Skeletal muscle satellite cell (primary cell): ENCODE measurements around the gene CTSF.

ENCODE experiments used
- H3K27me3 ChIP-seq: 2 replicates; pipeline ENCODE4 v1.7.0; 2013; ENCODE audit warnings: low read length; ENCODE audit not compliant: control insufficient read depth, insufficient read depth
- H3K36me3 ChIP-seq: 2 replicates; pipeline ENCODE4 v1.7.0; 2013; ENCODE audit warnings: mild to moderate bottlenecking, control low read depth, low read length; ENCODE audit not compliant: insufficient read depth
- H3K4me1 ChIP-seq: 2 replicates; pipeline ENCODE4 v1.7.0; 2013; ENCODE audit warnings: low read length; ENCODE audit not compliant: control insufficient read depth, insufficient read depth
- H3K4me2 ChIP-seq: 2 replicates; pipeline ENCODE4 v1.7.0; 2013; ENCODE audit warnings: mild to moderate bottlenecking, low read length
- H3K4me3 ChIP-seq: 2 replicates; pipeline ENCODE4 v1.7.0; 2013; ENCODE audit warnings: low read length
- H3K9ac ChIP-seq: 2 replicates; pipeline ENCODE4 v1.7.0; 2013; ENCODE audit warnings: mild to moderate bottlenecking, low read depth, low read length, moderate library complexity
- H3K9me3 ChIP-seq: replicated peaks from 2 replicates; pipeline ENCODE4 v1.7.0; 2013; ENCODE audit warnings: mild to moderate bottlenecking, control low read depth, low read length

CTSF gene

GRCh38 chr11:66563832-66564231, 4.6 kb downstream of the CTSF start:
- peaks cover 17% of the 10 kb centered on the region for H3K27me3 ChIP-seq
- H3K36me3 ChIP-seq, result no peaks in the 10 kb centered on the region
- H3K4me3 ChIP-seq, result no peak overlapping the region
- H3K4me2 ChIP-seq, result no peak overlapping the region
- H3K4me1 ChIP-seq, result peaks cover 10% of the 10 kb centered on the region
- no peak overlapping the region for H3K9ac ChIP-seq
- no peaks in the 10 kb centered on the region for H3K9me3 ChIP-seq

- Histone ChIP-seq H3K27me3 (peaks cover 25% of the 10 kb centered on the region), H3K9ac (no peak overlapping the region), H3K36me3 (no peaks in the 10 kb centered on the region), H3K4me2 (no peak overlapping the region), H3K9me3 (no peaks in the 10 kb centered on the region), H3K4me3 (no peak overlapping the region), H3K4me1 (peaks cover 4% of the 10 kb centered on the region)
These were observed 5.4 kb downstream of the CTSF start for GRCh38 chr11:66562907-66563583.

- Histone ChIP-seq H3K4me1 (no peaks in the 10 kb centered on the region), H3K27me3 (peaks cover 26% of the 10 kb centered on the region), H3K4me2 (no peak overlapping the region), H3K36me3 (no peaks in the 10 kb centered on the region), H3K9me3 (no peaks in the 10 kb centered on the region), H3K9ac (no peak overlapping the region), H3K4me3 (no peak overlapping the region)
These were observed 6.1 kb downstream of the CTSF start for GRCh38 chr11:66562275-66562674.

- H3K36me3 ChIP-seq, result no peaks in the 10 kb centered on the region
- no peaks in the 10 kb centered on the region for H3K4me1 ChIP-seq
- H3K9ac ChIP-seq, result no peak overlapping the region
- no peaks in the 10 kb centered on the region for H3K9me3 ChIP-seq
- no peak overlapping the region for H3K4me2 ChIP-seq
- peaks cover 29% of the 10 kb centered on the region for H3K27me3 ChIP-seq
- no peak overlapping the region for H3K4me3 ChIP-seq
These were observed 6.5 kb downstream of the CTSF start for GRCh38 chr11:66561975-66562248.

- Histone ChIP-seq H3K9me3 (no peaks in the 10 kb centered on the region), H3K4me3 (no peak overlapping the region), H3K36me3 (no peaks in the 10 kb centered on the region), H3K4me1 (no peaks in the 10 kb centered on the region), H3K4me2 (no peak overlapping the region), H3K27me3 (peaks cover 30% of the 10 kb centered on the region), H3K9ac (no peak overlapping the region)
These were observed 7.0 kb downstream of the CTSF start for GRCh38 chr11:66561178-66561974.

- H3K27me3 ChIP-seq, result peaks cover 36% of the 10 kb centered on the region
- no peak overlapping the region for H3K9ac ChIP-seq
- no peak overlapping the region for H3K4me3 ChIP-seq
These were observed 8.3 kb downstream of the CTSF start for GRCh38 chr11:66559866-66560676.

GRCh38 chr11:66559142-66559865, 9.1 kb downstream of the CTSF start:
- Histone ChIP-seq H3K36me3 (no peaks in the 10 kb centered on the region), H3K4me3 (no peak overlapping the region), H3K27me3 (peaks cover 36% of the 10 kb centered on the region), H3K9me3 (no peaks in the 10 kb centered on the region), H3K4me1 (no peaks in the 10 kb centered on the region), H3K4me2 (no peak overlapping the region), H3K9ac (no peak overlapping the region)

More at GRCh38 chr11:66559866-66560676, 8.3 kb downstream of the CTSF start:
- H3K36me3 ChIP-seq, result no peaks in the 10 kb centered on the region
- H3K4me2 ChIP-seq, result no peak overlapping the region
- H3K4me1 ChIP-seq, result no peaks in the 10 kb centered on the region
- H3K9me3 ChIP-seq, result no peaks in the 10 kb centered on the region

- Histone ChIP-seq H3K9ac (no peak overlapping the region), H3K27me3 (peaks cover 36% of the 10 kb centered on the region), H3K36me3 (no peaks in the 10 kb centered on the region), H3K4me3 (no peak overlapping the region), H3K9me3 (no peaks in the 10 kb centered on the region), H3K4me2 (no peak overlapping the region), H3K4me1 (no peaks in the 10 kb centered on the region)
These were observed 10.6 kb downstream of the CTSF start for GRCh38 chr11:66557733-66558326.

GRCh38 chr11:66556086-66556485, 12.3 kb downstream of the CTSF start:
- Histone ChIP-seq H3K4me1 (no peaks in the 10 kb centered on the region), H3K4me3 (no peak overlapping the region), H3K9ac (no peak overlapping the region), H3K9me3 (no peaks in the 10 kb centered on the region), H3K4me2 (no peak overlapping the region), H3K27me3 (peaks cover 36% of the 10 kb centered on the region), H3K36me3 (no peaks in the 10 kb centered on the region)

GRCh38 chr11:66555416-66555815, 13.0 kb downstream of the CTSF start:
- Histone ChIP-seq H3K4me1 (no peaks in the 10 kb centered on the region), H3K27me3 (peaks cover 37% of the 10 kb centered on the region), H3K36me3 (no peaks in the 10 kb centered on the region), H3K4me3 (no peak overlapping the region), H3K4me2 (no peak overlapping the region), H3K9me3 (no peaks in the 10 kb centered on the region), H3K9ac (no peak overlapping the region)

- H3K9me3 ChIP-seq, result no peaks in the 10 kb centered on the region
- H3K9ac ChIP-seq, result no peak overlapping the region
- H3K36me3 ChIP-seq, result no peaks in the 10 kb centered on the region
- H3K27me3 ChIP-seq, result peaks cover 40% of the 10 kb centered on the region
- no peaks in the 10 kb centered on the region for H3K4me1 ChIP-seq
- no peak overlapping the region for H3K4me3 ChIP-seq
- H3K4me2 ChIP-seq, result no peak overlapping the region
These were observed 13.8 kb downstream of the CTSF start for GRCh38 chr11:66554602-66555001.
